Trophoblast cell (in vitro differentiated cells and primary cell): ENCODE results near the gene DGKB.
A peak's percentile ranks its signal among the peaks of the same experiment; 100 is the strongest.

Experiments
- DNase-seq, 2 donors: peaks; one replicate each; pipeline ENCODE4 v3.0.0-alpha.2; 2016
- H2AFZ ChIP-seq: 2 replicates; pipeline ENCODE4 v1.6.1; 2013; ENCODE audit warnings: low read length, moderate library complexity, mild to moderate bottlenecking; ENCODE audit not compliant: insufficient read depth, poor library complexity
- H2AK5ac ChIP-seq: 2 replicates; pipeline ENCODE4 v1.6.1; 2013; ENCODE audit warnings: mild to moderate bottlenecking, low read length
- H2BK120ac ChIP-seq: 2 replicates; pipeline ENCODE4 v1.6.1; 2013; ENCODE audit warnings: low read length, mild to moderate bottlenecking, moderate library complexity; ENCODE audit not compliant: insufficient read depth, poor library complexity
- H2BK12ac ChIP-seq: 2 replicates; pipeline ENCODE4 v1.6.1; 2013; ENCODE audit warnings: mild to moderate bottlenecking, low read length, moderate library complexity
- H2BK5ac ChIP-seq: 2 replicates; pipeline ENCODE4 v1.6.1; 2013; ENCODE audit warnings: low read length, low read depth, moderate library complexity, mild to moderate bottlenecking; ENCODE audit not compliant: poor library complexity
- H3K14ac ChIP-seq: 2 replicates; pipeline ENCODE4 v1.6.1; 2013; ENCODE audit warnings: mild to moderate bottlenecking, low read length
- H3K18ac ChIP-seq: 2 replicates; pipeline ENCODE4 v1.6.1; 2013; ENCODE audit warnings: mild to moderate bottlenecking, low read length
- H3K23ac ChIP-seq: 2 replicates; pipeline ENCODE4 v1.6.1; 2013; ENCODE audit warnings: low read length
- H3K27ac ChIP-seq: 2 replicates; pipeline ENCODE4 v1.5.1; 2013; ENCODE audit warnings: low read depth, mild to moderate bottlenecking, inconsistent platforms, low read length, moderate library complexity
- H3K27me3 ChIP-seq: 2 replicates; pipeline ENCODE4 v1.6.1; 2013; ENCODE audit warnings: inconsistent platforms, mild to moderate bottlenecking, low read length, moderate library complexity; ENCODE audit not compliant: insufficient read depth
- H3K36me3 ChIP-seq, 2 experiments: 1 replicate in 1 of 2; 2 replicates in 1 of 2; pipeline ENCODE4 v1.6.1; 2013; ENCODE audit warnings: low read length in 2 of 2, mild to moderate bottlenecking in 2 of 2, moderate library complexity in 1 of 2; ENCODE audit not compliant: insufficient read depth in 2 of 2, control insufficient read depth in 1 of 2
- H3K4ac ChIP-seq: 2 replicates; pipeline ENCODE4 v1.6.1; 2013; ENCODE audit warnings: low read depth, mild to moderate bottlenecking, low read length, moderate library complexity
- H3K4me1 ChIP-seq, 2 experiments: 1 replicate in 1 of 2; 2 replicates in 1 of 2; pipeline ENCODE4 v1.6.1; 2013; ENCODE audit warnings: low read length in 2 of 2, mild to moderate bottlenecking in 2 of 2, moderate library complexity in 1 of 2; ENCODE audit not compliant: insufficient read depth in 2 of 2, control insufficient read depth in 1 of 2
- H3K4me2 ChIP-seq: 2 replicates; pipeline ENCODE4 v1.6.1; 2013; ENCODE audit warnings: inconsistent platforms, mild to moderate bottlenecking, low read length, moderate library complexity
- H3K4me3 ChIP-seq: 2 replicates; pipeline ENCODE4 v1.5.1; 2013; ENCODE audit warnings: mild to moderate bottlenecking, low read depth, low read length, inconsistent platforms
- H3K79me1 ChIP-seq: one replicate; pipeline ENCODE4 v1.6.1; 2013; ENCODE audit warnings: low read length
- H3K79me2 ChIP-seq: 2 replicates; pipeline ENCODE4 v1.6.1; 2013; ENCODE audit warnings: low read length, mild to moderate bottlenecking; ENCODE audit not compliant: control insufficient read depth, insufficient read depth, poor library complexity
- H3K9ac ChIP-seq: 2 replicates; pipeline ENCODE4 v1.6.1; 2013; ENCODE audit warnings: mild to moderate bottlenecking, low read length
- H3K9me3 ChIP-seq: 2 replicates; pipeline ENCODE4 v1.6.1; 2013; ENCODE audit warnings: low read depth, mild to moderate bottlenecking, control low read depth, inconsistent platforms, low read length; ENCODE audit not compliant: insufficient read depth
- H4K12ac ChIP-seq: 2 replicates; pipeline ENCODE4 v1.6.1; 2013; ENCODE audit warnings: low read depth, mild to moderate bottlenecking, low read length, moderate library complexity
- H4K8ac ChIP-seq: 2 replicates; pipeline ENCODE4 v1.6.1; 2013; ENCODE audit warnings: low read depth, mild to moderate bottlenecking, low read length, moderate library complexity
- H4K91ac ChIP-seq: one replicate; pipeline ENCODE4 v1.6.1; 2013; ENCODE audit warnings: low read depth, mild to moderate bottlenecking, low read length, moderate library complexity
- WGBS: extraction: QIAGEN DNeasy Blood & Tissue Kit; methylation state at CpG from one replicate; pipeline ENCODE4 v1.1.7; 2013; ENCODE audit warnings: missing lambda C conversion rate; ENCODE audit not compliant: insufficient read length, insufficient coverage; ENCODE audit errors: extremely low coverage; 5-methylcytosine and 5-hydroxymethylcytosine counted together

Gene DGKB

DNA sequence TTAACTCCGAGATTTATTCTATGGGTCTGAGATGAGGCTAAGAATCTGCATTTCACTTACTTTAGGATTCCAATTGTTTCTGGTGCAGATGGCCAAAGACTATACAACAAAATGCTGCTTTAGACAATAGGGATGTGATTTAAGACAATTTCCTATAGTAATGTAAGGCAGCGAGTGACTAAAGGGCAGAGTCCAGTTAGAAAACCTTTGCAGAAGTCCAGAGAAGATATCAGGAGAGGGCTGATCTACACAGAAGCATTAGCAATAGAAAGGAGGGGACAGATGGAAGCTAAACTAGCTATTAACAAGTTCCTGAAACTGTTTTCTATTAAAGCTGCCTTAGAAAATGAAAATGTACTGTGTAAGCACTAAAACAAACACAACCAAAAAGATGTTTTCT is 398.9 kb downstream of the DGKB start:
- Histone ChIP-seq H3K18ac (no peak overlapping the region), H3K23ac (no peak overlapping the region), H3K9me3 (no peaks in the 10 kb centered on the region), H3K9ac (no peak overlapping the region), H2BK120ac (no peak overlapping the region), H3K79me2 (no peaks in the 10 kb centered on the region), H3K27ac (no peak overlapping the region), H4K91ac (no peak overlapping the region), H3K14ac (no peak overlapping the region), H2AK5ac (no peak overlapping the region), H4K8ac (no peak overlapping the region), H4K12ac (no peak overlapping the region), H2BK5ac (no peak overlapping the region), H3K4me1 (no peaks in the 10 kb centered on the region), H3K36me3 (no peaks in the 10 kb centered on the region), H2BK12ac (no peak overlapping the region), H2AFZ (no peak overlapping the region), H3K4me3 (no peak overlapping the region), H3K27me3 (no peaks in the 10 kb centered on the region), H3K4me2 (no peak overlapping the region), H3K79me1 (no peaks in the 10 kb centered on the region), H3K4ac (no peak overlapping the region)
- DNase-seq, result no peak
- no CpG with 5 or more reads among the region's 2 CpGs for WGBS

GRCh38 chr7:14501436-14501835 is 401.1 kb downstream of the DGKB start:
- Histone ChIP-seq H3K4ac (no peak overlapping the region), H3K14ac (no peak overlapping the region), H3K9ac (no peak overlapping the region), H3K27ac (no peak overlapping the region), H3K79me1 (no peaks in the 10 kb centered on the region), H2BK12ac (no peak overlapping the region), H3K9me3 (no peaks in the 10 kb centered on the region), H2AK5ac (no peak overlapping the region), H4K12ac (no peak overlapping the region), H2BK5ac (no peak overlapping the region), H2BK120ac (no peak overlapping the region), H3K4me2 (no peak overlapping the region), H3K18ac (no peak overlapping the region), H3K23ac (no peak overlapping the region), H3K4me1 (no peaks in the 10 kb centered on the region), H3K27me3 (no peaks in the 10 kb centered on the region), H3K4me3 (no peak overlapping the region), H4K8ac (no peak overlapping the region), H3K79me2 (no peaks in the 10 kb centered on the region), H2AFZ (no peak overlapping the region), H3K36me3 (no peaks in the 10 kb centered on the region), H4K91ac (no peak overlapping the region)
- DNase-seq, result peak; percentile 1 to 38
- WGBS, result no CpG with 5 or more reads among the region's 2 CpGs

DNA sequence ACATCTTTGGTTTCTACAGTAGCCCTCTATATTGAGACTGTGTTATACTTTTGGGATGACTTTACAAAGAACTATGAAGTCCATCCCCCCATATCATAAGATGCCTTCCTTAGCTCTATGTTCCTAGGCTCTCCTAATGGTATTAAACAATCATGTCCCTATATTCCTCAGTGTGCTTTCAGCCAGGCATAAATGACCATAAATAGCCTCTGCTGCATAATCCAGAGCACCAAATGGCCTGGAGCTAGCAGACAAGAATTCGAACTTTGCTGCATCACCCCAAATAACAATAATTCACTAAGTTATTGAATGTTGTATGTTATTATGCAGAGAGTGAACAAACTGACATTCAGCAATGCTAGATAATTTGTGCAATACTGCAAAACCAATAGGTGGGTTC is 405.2 kb downstream of the DGKB start:
- no peak overlapping the region for H2BK120ac ChIP-seq
- no peaks in the 10 kb centered on the region for H3K79me1 ChIP-seq
- H2BK5ac ChIP-seq, result no peak overlapping the region
- no peaks in the 10 kb centered on the region for H3K79me2 ChIP-seq
- no peaks in the 10 kb centered on the region for H3K9me3 ChIP-seq
- no peak overlapping the region for H4K8ac ChIP-seq
- H3K36me3 ChIP-seq, result no peaks in the 10 kb centered on the region
- no peak overlapping the region for H3K14ac ChIP-seq
- H2BK12ac ChIP-seq, result no peak overlapping the region
- H3K4me3 ChIP-seq, result no peak overlapping the region
- no peak overlapping the region for H3K27ac ChIP-seq
- H4K91ac ChIP-seq, result no peak overlapping the region
- WGBS, result no CpG with 5 or more reads among the region's 1 CpG
- no peak overlapping the region for H3K9ac ChIP-seq
- DNase-seq, result no peak
- no peaks in the 10 kb centered on the region for H3K27me3 ChIP-seq
- no peak overlapping the region for H3K4me2 ChIP-seq
- H3K18ac ChIP-seq, result no peak overlapping the region
- H3K4ac ChIP-seq, result no peak overlapping the region
- H3K23ac ChIP-seq, result no peak overlapping the region
- H2AK5ac ChIP-seq, result no peak overlapping the region
- no peaks in the 10 kb centered on the region for H3K4me1 ChIP-seq
- H4K12ac ChIP-seq, result no peak overlapping the region
- H2AFZ ChIP-seq, result no peak overlapping the region

GRCh38 chr7:14495633-14496032 is 406.9 kb downstream of the DGKB start:
- H3K4me1 ChIP-seq, result no peaks in the 10 kb centered on the region
- no peak overlapping the region for H2AFZ ChIP-seq
- no CpG with 5 or more reads among the region's 2 CpGs for WGBS
- no peaks in the 10 kb centered on the region for H3K9me3 ChIP-seq
- H3K79me2 ChIP-seq, result no peaks in the 10 kb centered on the region
- H4K8ac ChIP-seq, result no peak overlapping the region
- no peak overlapping the region for H2AK5ac ChIP-seq
- H3K18ac ChIP-seq, result no peak overlapping the region
- no peak overlapping the region for H4K91ac ChIP-seq
- H3K14ac ChIP-seq, result no peak overlapping the region
- H3K23ac ChIP-seq, result no peak overlapping the region
- no peak for DNase-seq
- H2BK12ac ChIP-seq, result no peak overlapping the region
- no peak overlapping the region for H4K12ac ChIP-seq
- H3K79me1 ChIP-seq, result no peaks in the 10 kb centered on the region
- H3K4me3 ChIP-seq, result no peak overlapping the region
- H3K36me3 ChIP-seq, result no peaks in the 10 kb centered on the region
- no peak overlapping the region for H3K27ac ChIP-seq
- no peaks in the 10 kb centered on the region for H3K27me3 ChIP-seq
- H3K4ac ChIP-seq, result no peak overlapping the region
- H3K9ac ChIP-seq, result no peak overlapping the region
- H3K4me2 ChIP-seq, result no peak overlapping the region
- H2BK120ac ChIP-seq, result no peak overlapping the region
- no peak overlapping the region for H2BK5ac ChIP-seq
